Gastroesophageal sphincter (tissue), 3 donors: Measurements from ENCODE around the gene SRGAP2C.
"Not testable (repeated sequence)": the region's sequence is repeated elsewhere in the genome, so short reads cannot be mapped to it uniquely, and the experiment has no call there.

Source experiments
- CTCF ChIP-seq, 4 experiments: fragments of 200-600 bp in 2 of 4; fragments of 450-650 bp in 2 of 4; sonication (generic) in 1 of 4; IDR thresholded peaks; one replicate each; pipeline ENCODE4 v1.5.1; 2017 to 2019; ENCODE audit warnings: antibody characterized with exemption in 4 of 4, mild to moderate bottlenecking in 2 of 4, moderate library complexity in 2 of 4
- EP300 ChIP-seq: sonication (generic); formaldehyde crosslinking; IDR thresholded peaks from one replicate; pipeline ENCODE4 v1.6.1; 2017; ENCODE audit warnings: antibody characterized with exemption, mild to moderate bottlenecking
- POLR2A ChIP-seq, 2 donors: fragments of 450-650 bp; IDR thresholded peaks; one replicate each; pipeline ENCODE4 v1.6.1; 2017; ENCODE audit warnings: antibody characterized with exemption in 2 of 2, mild to moderate bottlenecking in 2 of 2, moderate library complexity in 1 of 2
- POLR2AphosphoS5 ChIP-seq: sonication (generic); formaldehyde crosslinking; IDR thresholded peaks from one replicate; pipeline ENCODE4 v1.6.1; 2017; ENCODE audit warnings: antibody characterized with exemption

GRCh38 chr1:121226925-121227324 is 42.1 kb downstream of the SRGAP2C start:
- not testable (repeated sequence) for TF ChIP-seq POLR2AphosphoS5; POLR2A (IDR thresholded peaks at IDR 0.05); CTCF (IDR thresholded peaks at IDR 0.05); EP300
